H4 (cell line): Measurements from ENCODE around the gene LDLRAD4. TPM values are rescaled to one million over a fixed set of nuclear protein-coding genes. Genes with fewer than 3 reads are reported as not detected.

Source experiments
- DNase-seq: peaks from one replicate; pipeline ENCODE4 v3.0.0-alpha.2; 2015; ENCODE audit warnings: low spot score
- total RNA-seq: library from RNA; depleted of rRNA; stranded (reverse); fragments of >200 nt; shearing (Covaris generic); gene quantifications from 2 replicates; pipeline ENCODE4 v1.2.3, GENCODE V29; 2014; rRNA removed

Gene LDLRAD4
- total RNA-seq: 5.5 and 6.9 TPM in 2 replicates

DNA sequence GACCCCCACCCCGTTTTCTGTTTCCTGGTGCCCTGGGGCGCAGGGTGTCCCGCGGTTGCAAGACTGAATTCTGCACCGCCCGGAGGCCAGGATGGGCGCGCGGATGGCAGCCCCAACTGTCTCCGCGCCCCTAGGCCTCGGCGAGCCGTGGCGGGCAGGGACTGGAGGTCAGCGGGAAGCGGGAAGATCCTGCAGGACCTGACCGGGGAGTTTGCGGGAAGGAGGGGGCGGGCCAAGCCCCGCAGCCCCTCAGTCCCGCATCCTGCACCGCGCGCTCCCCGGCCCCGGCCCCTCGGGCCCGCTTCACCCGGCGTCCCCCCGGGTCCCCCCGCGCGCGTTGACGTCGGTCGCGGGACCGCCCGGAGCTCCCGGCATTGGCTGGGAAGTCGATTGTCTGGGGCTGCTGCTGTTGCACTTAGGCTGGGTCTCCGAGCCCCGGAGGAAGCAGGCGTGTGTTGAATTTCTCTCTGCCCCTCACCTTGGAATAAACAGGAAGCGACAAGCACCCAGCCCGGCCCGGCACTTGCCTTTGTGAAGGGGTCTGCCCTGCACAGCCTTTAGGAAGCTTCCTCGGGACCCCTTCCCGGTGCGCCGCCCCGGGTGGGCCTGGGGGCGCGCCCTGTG lies at the start of gene LDLRAD4:
Gene LDLRAD4, plus strand, starts transcription at position 393 of the 624 bp plus-strand sequence.
- DNase-seq: no peak

DNA sequence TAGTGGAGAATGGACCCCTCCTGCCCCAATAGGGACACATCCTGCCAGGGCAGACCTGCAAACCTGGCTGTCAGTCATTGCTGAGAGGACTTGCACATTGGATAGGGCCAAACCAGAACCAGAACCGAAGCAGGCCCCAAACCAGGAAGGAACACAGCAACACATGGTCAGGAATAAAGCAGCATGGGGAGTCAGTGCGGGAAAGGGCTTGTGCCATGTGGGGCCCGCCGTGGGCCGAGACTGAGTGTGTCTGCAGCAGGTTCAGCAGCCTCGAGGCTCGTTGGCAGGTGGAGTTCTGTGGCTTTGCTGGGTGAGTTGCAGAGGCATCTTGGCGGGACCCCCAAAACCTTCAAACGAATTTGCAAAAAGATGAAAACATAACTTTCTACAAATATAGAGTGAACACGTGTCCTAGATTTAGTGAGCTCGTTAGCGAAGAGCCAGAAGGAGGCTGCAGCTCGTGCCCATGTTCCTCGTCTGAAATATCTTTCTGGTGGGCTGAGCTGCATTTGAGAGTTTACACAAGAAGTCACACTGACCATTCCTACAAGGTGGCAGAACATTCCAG lies 44.9 kb upstream of the LDLRAD4 start:
- DNase-seq: no peak

DNA sequence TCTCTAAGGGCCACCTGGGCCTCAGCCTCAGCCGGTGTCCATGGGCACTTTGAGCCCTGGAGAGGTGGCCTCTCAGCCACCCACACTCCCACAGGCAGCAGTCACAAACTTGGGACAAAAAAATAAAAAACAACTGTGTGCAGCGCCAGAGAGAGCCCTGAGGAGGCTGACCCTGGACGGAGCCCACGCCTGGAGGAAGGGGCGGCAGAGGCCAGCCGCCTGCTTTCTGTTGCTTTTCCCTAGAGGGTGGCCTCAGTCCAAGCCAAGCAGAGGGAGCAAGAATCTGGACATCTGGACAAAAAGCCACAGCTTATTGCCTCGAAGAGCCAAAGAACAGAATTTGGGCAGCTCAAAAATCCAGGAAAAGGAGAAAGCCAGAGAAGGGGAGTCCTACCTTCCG lies 43.3 kb upstream of the LDLRAD4 start:
- no peak for DNase-seq

DNA sequence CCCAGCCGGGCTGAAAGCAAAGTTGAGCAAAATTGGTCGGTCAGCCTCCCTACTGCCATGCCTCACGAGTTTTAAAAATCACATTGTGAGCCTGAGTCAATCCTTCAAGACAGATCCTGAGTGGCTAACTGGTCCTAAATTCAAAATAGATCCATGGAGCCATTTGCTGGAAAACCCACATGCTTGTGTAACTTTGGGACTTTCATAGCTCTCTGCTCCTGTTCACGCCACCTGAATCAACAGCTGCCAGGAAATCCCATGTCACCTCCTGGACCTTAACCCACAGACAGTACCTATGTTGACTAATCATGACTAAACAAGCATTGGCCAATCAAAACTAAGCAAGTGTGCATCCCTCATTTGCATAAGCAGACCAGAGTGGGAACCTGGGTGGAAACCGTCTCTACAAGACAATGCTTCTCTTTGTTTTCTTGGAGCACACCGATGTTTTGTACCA lies 42.8 kb upstream of the LDLRAD4 start:
- DNase-seq: no peak

DNA sequence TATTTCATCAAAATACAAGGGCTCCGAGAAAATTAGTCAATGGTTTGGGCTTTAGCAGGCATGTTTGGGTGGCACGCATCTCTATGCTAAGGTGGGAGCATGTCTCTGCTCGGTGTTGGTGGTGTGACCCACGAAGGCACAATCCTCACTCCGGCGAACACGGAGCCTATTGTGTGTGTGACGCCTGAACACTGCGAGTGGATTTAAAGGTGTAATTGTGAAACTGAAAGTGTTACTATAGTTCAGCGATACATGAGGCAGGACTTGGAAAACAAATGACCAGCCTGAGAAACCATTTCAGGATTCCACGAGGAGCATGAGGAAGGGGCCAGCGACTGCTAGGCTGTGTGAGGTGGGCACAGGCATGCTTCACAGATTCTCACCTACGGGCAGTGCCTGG lies 41.7 kb upstream of the LDLRAD4 start:
- DNase-seq: no peak

DNA sequence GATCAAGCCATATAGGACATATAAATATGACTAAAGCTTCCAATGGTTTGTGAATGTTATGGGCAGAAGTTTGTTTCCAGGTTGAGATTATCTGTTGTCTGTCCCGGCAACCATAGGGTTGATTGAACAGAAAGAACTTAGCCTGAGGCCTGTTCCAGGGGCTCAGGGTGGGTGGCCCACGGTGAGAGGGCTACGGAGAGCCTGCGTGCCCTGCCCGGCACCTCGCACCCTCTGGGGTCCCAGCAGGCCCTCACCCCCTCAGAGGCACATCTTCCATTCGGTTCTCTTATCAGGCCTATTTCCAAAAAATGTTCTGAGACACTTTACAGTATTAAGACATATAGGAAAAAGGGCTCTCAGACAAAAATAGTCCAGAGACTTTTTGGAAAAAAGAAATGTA lies 40.4 kb upstream of the LDLRAD4 start:
- DNase-seq: no peak

DNA sequence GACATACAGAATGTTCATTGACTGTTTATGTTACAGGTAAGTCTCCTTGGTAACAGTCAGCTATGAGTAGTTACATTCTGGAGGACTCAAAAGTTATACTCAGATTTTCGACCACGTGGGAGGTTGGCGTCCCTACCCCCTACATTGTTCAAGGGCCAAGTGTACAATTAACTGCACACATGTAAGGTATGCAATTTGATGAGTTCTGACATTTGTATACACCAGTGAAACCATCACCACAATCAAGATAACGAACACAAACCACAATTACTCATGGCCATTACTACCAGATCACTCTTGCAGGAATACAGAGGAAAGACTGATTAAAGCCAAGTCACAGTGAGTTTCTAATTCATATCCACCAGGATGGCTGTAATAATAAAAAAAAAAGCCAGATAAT lies 39.6 kb upstream of the LDLRAD4 start:
- DNase-seq: peak; percentile 85

DNA sequence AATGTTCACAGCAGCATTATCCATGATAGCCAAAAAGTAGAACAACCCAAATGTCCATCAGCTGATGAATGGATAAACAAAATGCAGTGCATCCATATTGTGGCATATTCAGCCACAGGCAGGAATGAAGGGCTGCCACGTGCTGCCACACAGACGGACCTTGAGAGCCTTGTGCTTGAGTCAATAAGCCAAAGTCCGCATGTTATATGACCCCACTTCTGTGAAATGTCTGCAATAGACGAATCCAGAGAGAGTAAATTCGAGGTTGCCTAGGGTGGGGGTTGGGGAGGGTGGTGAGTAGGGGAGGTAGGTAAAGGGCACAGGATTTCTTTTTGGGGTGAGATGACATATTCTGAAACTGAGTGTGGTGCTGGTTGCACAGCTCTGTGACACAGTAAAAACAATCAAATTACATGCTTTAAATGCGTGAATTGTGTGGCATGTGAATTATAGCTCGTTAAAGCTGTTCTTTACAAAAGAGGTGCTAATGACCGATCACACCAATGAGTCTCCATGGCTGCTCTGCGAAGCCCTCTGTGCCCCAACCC lies 38.9 kb upstream of the LDLRAD4 start:
- DNase-seq: no peak

DNA sequence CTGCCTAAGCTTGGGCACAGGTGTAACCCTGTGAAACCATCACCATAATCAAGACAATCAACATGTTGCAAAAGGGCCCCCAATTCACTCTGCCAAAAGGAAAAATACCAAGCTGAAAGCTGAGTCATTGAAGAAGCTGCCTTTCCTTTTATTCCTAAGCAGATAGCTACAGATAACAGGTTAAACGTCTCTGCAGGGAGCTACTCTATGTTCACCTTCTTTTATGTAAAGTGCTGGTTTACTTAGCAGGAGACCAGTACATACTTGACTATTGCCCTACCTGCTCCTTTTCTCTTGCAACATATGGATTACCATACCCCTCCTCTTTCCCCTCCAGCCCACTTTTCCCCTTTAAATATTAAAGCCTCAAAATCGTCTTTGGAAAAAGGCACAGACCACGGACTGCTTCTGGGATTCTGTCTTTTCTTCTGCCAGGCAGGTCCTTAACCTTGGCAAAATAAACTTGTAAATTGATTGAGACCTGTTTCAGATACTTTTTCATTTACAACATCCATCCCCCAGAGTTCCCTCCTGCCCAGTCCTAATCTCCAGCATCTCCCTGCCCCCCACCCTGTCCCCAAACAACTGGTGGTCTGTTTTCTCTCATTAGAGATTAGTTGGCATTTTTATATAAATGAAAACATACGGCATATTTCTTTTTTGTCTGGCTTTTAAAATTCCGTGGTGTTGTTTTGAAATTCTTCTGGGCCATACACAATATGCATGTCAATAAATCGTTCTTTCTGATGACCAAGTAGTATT lies 37.8 kb upstream of the LDLRAD4 start:
- DNase-seq: no peak

DNA sequence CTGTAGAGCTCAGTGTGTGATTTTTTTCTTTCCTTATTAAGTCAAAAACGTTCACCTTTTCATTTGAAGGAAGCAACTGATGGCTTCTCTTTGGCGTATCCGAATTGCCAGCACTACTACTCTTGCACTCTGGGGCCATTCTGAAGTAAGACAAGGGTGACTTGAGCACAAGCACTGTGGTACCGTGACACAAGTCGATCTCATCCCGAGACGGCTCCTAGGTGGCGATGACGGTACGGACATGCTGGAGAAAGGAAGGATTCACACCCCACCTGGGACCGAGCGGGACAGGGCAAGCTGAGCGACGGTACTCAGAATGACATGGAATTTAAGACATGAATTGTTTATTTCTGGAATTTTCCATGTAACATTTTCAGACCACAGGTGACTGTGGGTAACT lies 36.8 kb upstream of the LDLRAD4 start:
- DNase-seq: no peak

DNA sequence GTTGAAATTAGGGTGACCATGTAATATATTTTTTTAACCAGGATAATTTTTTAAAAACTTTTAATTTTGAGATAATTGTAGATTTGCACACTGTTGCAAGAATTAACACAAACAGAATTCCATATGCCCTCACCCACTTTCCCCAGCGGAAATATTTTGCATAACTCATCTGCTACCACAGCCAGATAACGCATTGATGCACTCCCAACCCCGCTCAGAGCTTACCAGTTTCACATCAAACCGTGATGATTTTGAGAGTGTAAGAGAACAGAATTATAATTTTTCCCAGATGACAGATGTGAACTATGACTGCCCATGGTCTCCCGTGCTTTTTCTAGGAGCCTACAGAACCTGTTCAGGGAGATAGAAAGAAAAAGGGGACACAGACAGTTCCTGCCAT lies 35.2 kb upstream of the LDLRAD4 start:
- no peak for DNase-seq

DNA sequence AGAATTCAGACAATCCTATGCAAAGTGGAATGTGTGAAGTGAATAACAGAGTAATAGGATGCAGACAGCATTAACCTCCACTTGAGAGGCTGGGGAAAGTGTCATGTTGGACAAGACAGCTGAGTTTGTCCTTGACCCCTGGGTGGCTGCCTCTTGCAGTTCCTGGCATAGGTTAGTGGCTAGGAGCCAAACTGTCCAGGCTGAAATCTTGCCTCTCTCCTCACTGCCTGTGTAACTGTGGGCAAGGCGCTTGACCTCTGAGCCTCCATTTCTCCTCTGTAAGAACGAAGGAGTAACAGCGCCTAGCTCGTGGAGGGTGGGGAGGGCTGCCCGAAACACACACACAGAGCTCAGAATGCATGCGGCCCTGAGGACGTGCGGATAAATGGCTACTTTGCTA lies 34.8 kb upstream of the LDLRAD4 start:
- DNase-seq: no peak

DNA sequence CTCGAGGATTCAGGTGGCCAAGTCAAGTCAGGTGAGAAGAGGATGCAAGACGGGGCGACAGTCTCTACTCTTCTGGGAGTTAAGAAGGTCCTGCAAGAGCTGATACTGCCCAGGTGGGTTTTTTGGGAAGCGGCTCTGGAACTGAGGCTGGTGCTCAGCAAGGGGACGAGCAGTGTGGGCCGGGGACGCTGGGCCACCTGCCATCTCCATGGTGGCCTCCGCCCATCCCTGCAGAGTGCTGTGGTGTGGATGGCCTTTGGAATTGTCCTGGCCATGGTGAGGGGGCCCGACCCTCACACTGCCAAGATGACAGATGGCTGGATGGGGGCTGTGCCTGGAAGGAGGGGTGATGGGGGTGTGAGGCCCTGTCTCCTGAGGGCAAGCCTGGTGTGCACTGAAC lies 34.2 kb upstream of the LDLRAD4 start:
- no peak for DNase-seq

DNA sequence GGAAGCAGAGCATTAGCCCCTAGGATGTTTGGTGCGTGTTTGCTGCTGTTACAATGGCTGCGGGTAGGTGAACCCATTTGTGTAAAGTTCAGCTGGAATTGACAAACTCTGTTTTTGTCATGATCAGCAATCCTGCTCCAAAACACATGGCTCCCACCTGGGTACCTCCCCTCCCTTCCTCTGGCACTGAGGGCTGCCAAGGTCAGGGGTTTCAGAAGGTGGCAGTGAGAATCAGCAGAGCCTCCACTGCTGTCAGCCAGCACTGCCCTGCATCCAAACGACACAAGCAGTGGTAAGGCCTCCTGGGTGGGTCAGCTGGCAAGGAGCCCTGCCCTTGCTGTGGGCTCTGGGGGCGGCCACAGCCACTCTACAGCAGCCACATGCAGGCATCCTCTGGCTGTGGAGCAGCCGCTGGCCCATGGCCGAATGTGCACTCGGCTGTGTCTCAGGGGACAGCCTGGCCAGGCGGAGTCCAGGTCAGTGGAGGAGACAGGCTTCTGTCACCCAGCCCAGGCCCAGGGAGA lies 32.8 kb upstream of the LDLRAD4 start:
- DNase-seq: no peak

DNA sequence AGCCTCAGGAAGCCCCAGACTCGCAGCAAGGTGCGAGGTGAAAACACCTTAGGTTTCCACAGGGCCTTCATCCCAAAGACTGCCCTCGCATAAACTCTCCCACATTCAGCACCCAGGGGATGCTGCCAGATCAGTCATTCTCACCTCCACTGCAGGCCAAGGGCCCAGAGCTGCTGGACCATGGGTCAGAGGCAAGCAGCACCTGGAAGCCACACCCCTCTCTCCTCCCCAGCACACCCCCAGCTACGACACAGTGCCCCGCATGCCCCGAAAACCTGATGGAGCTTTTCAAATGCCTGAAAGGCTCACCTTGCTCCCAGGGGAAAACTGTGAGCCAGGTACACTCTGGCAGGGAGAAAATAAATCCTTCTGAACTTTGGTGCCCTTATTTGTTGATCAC lies 31.9 kb upstream of the LDLRAD4 start:
- no peak for DNase-seq

DNA sequence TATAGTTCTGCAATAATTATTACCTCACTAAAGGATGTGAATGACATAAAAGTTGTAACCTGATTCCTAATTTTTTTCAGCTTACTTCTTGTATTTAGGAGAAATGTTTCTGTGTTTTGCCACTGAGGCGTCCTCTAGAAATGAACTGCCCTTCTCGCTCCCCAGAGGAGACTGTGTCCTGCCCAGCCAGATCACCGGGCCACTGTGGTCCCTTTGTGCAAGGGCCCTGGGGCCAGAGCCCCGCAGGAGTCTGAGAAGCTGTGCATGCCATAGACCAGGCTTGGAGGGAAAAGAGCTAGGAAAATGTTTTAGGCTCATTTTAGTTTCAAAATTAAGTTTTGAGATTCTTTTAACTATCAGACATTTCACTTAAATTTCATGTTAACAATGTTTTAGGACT lies 31.1 kb upstream of the LDLRAD4 start:
- no peak for DNase-seq

DNA sequence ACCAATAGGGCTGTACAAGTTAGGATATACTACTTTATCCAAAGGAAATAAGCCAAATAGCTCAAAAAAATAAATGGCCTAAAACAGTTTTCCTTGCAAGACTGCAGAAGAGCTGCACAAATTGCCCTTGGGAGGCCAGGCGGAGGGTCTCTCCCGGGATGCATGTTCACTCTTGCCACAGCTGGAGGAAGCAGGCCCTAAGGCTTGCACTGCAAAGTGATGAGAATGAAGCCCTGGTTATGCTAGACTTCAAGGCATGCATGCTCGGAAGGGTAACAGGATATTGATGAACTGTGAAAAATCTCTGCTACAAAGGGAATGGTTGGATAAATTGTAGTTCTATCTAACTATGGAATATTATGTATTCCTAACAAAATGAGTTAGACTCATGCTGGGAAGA lies 27.5 kb upstream of the LDLRAD4 start:
- no peak for DNase-seq

DNA sequence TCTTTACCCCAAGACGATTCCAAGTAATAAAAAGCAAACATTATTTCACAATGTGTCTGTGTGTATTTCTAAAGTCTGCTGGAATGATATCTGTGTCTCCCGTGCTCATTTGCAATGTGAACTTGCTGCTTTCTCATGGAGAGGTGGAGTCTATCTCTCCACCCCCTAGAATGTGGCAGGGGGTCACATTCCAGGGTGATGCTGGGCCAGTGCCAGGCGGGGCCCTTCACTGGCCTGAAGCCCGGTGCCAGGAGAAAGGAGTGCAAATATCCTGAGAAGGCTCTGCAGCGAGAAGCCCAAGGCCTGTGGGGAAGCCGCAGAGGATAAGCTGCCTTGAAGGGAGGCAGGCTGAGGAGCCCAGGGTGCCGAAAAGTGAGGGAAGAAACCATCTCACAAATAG lies 26.8 kb upstream of the LDLRAD4 start:
- DNase-seq: no peak

DNA sequence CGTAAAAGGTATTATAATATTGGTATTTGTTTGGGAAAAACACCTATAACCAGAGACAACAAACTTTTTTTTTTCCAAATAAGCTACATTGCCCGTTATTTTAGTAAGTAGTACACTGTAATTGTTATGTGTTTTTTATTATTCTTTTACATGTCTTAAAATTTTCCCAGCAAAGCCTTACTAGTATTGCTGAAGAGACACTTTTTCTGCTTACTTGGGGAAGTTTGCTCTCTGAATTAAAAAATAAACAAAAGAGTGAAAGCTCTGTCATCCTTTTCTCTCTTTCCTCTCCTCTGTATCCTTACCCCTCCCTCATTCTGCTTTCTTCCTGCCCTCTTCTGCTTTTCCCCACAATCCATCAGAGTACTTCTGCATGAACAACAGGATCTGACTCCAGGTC lies 25.6 kb upstream of the LDLRAD4 start:
- DNase-seq: no peak

DNA sequence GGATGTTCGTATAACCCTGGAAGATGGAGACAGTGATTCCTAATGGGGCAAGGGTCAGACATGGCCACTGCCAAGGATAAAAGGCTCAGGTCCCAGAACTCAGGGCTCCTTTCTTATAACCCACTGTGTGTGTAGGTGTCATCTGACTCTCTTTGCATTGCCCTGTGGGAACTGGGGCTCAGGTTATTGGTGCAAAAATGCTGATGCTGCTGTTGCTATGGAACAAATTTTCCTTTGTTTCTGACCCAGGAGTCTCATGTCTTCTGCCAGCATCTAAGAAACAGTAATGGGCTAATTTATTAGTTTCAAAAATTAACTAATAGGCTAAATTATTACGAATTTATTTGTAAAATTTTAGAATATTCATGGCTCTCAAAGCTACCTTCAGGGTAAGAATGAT lies 24.3 kb upstream of the LDLRAD4 start:
- DNase-seq: no peak

DNA sequence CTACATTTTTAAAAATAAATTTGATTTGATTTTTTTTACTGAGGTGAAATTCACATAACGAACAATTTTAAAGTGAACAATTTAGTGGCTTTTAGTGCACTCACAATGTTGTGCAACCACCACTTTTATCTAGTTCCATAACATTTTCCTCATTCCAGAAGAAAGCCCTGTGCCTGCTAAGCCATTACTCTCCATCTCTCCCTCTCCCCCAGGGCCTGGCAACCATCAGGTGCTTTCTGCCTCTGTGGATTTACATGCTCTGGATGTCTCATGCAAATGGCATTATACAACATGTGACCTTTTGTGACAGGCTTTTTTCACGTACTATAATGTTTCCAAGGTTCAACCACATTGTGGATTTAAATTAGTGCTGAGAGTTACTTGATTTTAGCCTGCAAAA lies 19.9 kb upstream of the LDLRAD4 start:
- DNase-seq: no peak

DNA sequence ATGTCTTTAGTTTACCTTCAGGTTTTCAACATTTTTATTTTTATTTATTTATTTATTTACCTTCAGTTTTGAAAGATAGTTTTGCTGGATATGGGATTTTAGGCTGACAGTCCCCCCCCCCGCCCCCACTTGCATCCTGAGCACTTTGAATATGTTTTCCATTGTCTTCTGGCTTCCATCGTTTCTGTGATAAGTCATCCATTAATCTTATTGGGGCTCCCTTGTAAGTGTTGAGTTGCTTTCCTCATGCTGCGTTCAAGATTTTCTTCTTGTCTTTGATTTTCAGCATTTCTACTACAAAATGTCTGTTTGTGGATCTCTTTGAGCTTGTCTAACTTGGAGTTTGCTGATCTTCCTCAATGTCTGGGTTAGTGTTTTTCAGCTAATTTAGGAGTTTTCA lies 19.4 kb upstream of the LDLRAD4 start:
- DNase-seq: no peak

DNA sequence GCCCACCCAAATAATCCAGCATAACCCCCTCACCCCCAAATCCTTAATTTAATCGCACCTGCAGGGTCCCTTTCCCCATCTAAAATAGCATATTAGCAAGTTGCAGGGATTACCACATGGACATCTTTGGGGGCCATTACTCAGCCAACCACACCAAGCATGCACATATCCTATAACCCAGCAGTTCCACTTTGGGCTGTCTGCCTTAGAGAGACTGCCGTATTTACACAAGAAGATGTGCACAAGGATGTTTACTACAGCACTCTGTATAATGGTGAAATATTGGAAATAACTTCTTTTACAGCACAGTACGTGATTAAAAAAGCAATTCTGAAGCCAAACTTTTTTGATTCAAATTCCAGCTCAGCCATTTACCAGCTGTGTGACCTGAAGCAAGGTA lies 17.3 kb upstream of the LDLRAD4 start:
- DNase-seq: no peak
